ENCODE data around the gene TCERG1L.

The TCERG1L gene

GRCh38 chr10:131065673-131066305, 245.7 kb downstream of the TCERG1L start:
- no peaks in the 10 kb centered on the region for H3K4me1 ChIP-seq (ENCODE audit: control insufficient read depth, insufficient read depth, low read length)
- no peaks in the 10 kb centered on the region for H3K9me3 ChIP-seq (ENCODE audit: control insufficient read depth in 2 of 2, low read length in 2 of 2)
- H3K36me3 ChIP-seq (ENCODE audit: control insufficient read depth in 2 of 2, insufficient read depth in 2 of 2, low read length in 2 of 2) = no peaks in the 10 kb centered on the region
- no peak overlapping the region for H3K4me3 ChIP-seq (ENCODE audit: low read length in 2 of 2)
- peaks cover 3 to 9% of the 10 kb centered on the region in 2 donors for H3K27me3 ChIP-seq (ENCODE audit: control insufficient read depth in 1 of 2, insufficient read depth in 2 of 2, low read length in 2 of 2)
- no peak overlapping the region for H3K9ac ChIP-seq (ENCODE audit: low read length in 2 of 2)
- no peak overlapping the region for H3K27ac ChIP-seq (ENCODE audit: low read length)

GRCh38 chr10:131063311-131063710, 248.2 kb downstream of the TCERG1L start:
- H3K27me3 ChIP-seq (ENCODE audit: control insufficient read depth in 1 of 2, insufficient read depth in 2 of 2, low read length in 2 of 2) = peaks cover 3 to 7% of the 10 kb centered on the region in 2 donors
- H3K27ac ChIP-seq (ENCODE audit: low read length) = no peak overlapping the region
- no peaks in the 10 kb centered on the region for H3K4me1 ChIP-seq (ENCODE audit: control insufficient read depth, insufficient read depth, low read length)
- H3K9ac ChIP-seq (ENCODE audit: low read length in 2 of 2) = no peak overlapping the region
- peaks cover 0 to 4% of the 10 kb centered on the region in 2 donors for H3K9me3 ChIP-seq (ENCODE audit: control insufficient read depth in 2 of 2, low read length in 2 of 2)
- H3K4me3 ChIP-seq (ENCODE audit: low read length in 2 of 2) = no peak overlapping the region
- no peaks in the 10 kb centered on the region for H3K36me3 ChIP-seq (ENCODE audit: control insufficient read depth in 2 of 2, insufficient read depth in 2 of 2, low read length in 2 of 2)

DNA sequence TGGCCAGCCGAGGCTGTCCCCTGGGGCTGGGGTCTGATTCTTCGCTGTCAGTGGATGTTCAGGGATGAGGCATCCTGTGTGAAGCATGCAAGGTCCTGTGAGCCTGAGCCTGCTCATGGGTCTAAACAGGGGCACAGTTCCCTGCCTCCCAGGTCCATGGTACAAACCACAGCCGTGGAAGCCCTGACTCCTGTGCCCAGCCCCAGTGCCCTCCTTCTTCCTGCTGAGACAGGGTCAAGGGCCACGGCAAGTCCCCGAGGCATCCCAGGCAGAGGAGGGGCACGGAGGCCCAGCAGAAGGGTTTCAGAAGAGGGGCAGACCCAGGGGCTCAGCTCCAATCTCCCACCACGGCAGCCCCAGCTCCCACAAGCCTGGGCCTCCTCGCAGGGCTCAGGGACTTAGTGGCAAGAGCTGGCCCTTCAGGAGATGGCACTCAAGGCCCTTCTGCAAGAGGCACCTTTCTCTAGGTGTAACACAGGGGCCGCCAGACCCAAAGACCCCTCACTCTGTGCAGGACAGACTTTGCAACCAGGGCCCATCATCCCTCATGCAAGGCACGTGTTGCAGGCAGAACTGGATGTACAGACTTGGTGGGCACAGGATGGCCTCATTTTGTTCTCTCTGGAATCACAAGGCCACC, 248.8 kb downstream of the TCERG1L start:
- H3K27me3 ChIP-seq (ENCODE audit: control insufficient read depth in 1 of 2, insufficient read depth in 2 of 2, low read length in 2 of 2) = peaks cover 2 to 3% of the 10 kb centered on the region in 2 donors
- H3K4me1 ChIP-seq (ENCODE audit: control insufficient read depth, insufficient read depth, low read length) = no peaks in the 10 kb centered on the region
- no peak overlapping the region for H3K9ac ChIP-seq (ENCODE audit: low read length in 2 of 2)
- H3K4me3 ChIP-seq (ENCODE audit: low read length in 2 of 2) = no peak overlapping the region
- no peaks in the 10 kb centered on the region for H3K36me3 ChIP-seq (ENCODE audit: control insufficient read depth in 2 of 2, insufficient read depth in 2 of 2, low read length in 2 of 2)
- H3K27ac ChIP-seq (ENCODE audit: low read length) = no peak overlapping the region
- H3K9me3 ChIP-seq (ENCODE audit: control insufficient read depth in 2 of 2, low read length in 2 of 2) = peaks cover 0 to 4% of the 10 kb centered on the region in 2 donors

GRCh38 chr10:131061216-131061615, 250.3 kb downstream of the TCERG1L start:
- H3K27ac ChIP-seq (ENCODE audit: low read length) = no peak overlapping the region
- H3K27me3 ChIP-seq (ENCODE audit: control insufficient read depth in 1 of 2, insufficient read depth in 2 of 2, low read length in 2 of 2) = peaks cover 0 to 2% of the 10 kb centered on the region in 2 donors
- peaks cover 0 to 4% of the 10 kb centered on the region in 2 donors for H3K9me3 ChIP-seq (ENCODE audit: control insufficient read depth in 2 of 2, low read length in 2 of 2)
- H3K36me3 ChIP-seq (ENCODE audit: control insufficient read depth in 2 of 2, insufficient read depth in 2 of 2, low read length in 2 of 2) = no peaks in the 10 kb centered on the region
- no peak overlapping the region for H3K4me3 ChIP-seq (ENCODE audit: low read length in 2 of 2)
- no peak overlapping the region for H3K9ac ChIP-seq (ENCODE audit: low read length in 2 of 2)
- H3K4me1 ChIP-seq (ENCODE audit: control insufficient read depth, insufficient read depth, low read length) = no peaks in the 10 kb centered on the region

DNA sequence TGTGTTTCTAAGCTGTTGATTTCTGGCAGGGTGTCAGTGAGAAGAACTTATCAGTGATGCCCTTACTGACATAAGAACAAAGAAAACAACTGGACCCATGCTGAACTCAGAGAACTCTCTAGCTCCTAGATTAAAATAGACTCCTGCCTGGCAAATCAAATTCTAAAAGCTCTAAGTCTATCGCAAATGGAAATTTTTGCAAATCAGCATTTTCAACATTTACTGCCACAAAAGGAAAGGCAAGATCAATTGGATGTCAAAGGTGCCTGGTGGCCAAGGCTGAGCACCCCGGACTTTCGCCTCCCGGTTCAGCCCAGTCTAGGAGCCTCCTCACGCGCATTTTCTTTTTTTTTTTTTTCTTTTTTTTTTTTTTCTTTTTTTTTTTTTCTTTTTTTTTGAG, 251.6 kb downstream of the TCERG1L start:
- H3K27me3 ChIP-seq (ENCODE audit: control insufficient read depth in 1 of 2, insufficient read depth in 2 of 2, low read length in 2 of 2) = peaks cover 0 to 5% of the 10 kb centered on the region in 2 donors
- no peak overlapping the region for H3K4me3 ChIP-seq (ENCODE audit: low read length in 2 of 2)
- H3K9ac ChIP-seq (ENCODE audit: low read length in 2 of 2) = no peak overlapping the region
- no peaks in the 10 kb centered on the region for H3K4me1 ChIP-seq (ENCODE audit: control insufficient read depth, insufficient read depth, low read length)
- H3K36me3 ChIP-seq (ENCODE audit: control insufficient read depth in 2 of 2, insufficient read depth in 2 of 2, low read length in 2 of 2) = no peaks in the 10 kb centered on the region
- no peak overlapping the region for H3K27ac ChIP-seq (ENCODE audit: low read length)
- peaks cover 0 to 4% of the 10 kb centered on the region in 2 donors for H3K9me3 ChIP-seq (ENCODE audit: control insufficient read depth in 2 of 2, low read length in 2 of 2)

- no peak overlapping the region for H3K27ac ChIP-seq (ENCODE audit: low read length)
- H3K27me3 ChIP-seq (ENCODE audit: control insufficient read depth in 1 of 2, insufficient read depth in 2 of 2, low read length in 2 of 2) = peaks cover 0 to 5% of the 10 kb centered on the region in 2 donors
Measured at GRCh38 chr10:131058799-131059198, 252.7 kb downstream of the TCERG1L start.

DNA sequence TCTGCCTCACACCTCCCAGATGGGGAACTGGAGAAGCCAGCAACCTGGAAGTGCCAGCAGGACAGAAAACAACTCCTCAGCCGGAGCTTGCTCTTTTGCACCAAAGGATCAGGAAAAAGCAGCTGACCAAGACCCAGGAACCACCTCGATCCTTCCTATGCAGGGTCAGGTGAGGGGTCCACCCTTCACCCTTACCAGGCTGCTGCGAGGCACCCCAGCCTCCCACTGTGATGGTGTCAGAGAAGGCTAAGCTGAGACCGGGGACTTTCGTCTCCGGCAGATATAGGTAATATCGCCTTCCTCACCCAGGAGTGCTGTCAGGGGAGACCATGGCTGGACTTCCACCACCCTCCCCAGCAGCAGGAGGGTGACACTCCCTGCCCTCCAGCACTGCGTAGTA, 254.7 kb downstream of the TCERG1L start:
- Histone ChIP-seq H3K27me3 (ENCODE audit: control insufficient read depth in 1 of 2, insufficient read depth in 2 of 2, low read length in 2 of 2) (peaks cover 0 to 3% of the 10 kb centered on the region in 2 donors), H3K36me3 (ENCODE audit: control insufficient read depth in 2 of 2, insufficient read depth in 2 of 2, low read length in 2 of 2) (no peaks in the 10 kb centered on the region)

More at GRCh38 chr10:131058799-131059198, 252.7 kb downstream of the TCERG1L start:
- Histone ChIP-seq H3K4me1 (ENCODE audit: control insufficient read depth, insufficient read depth, low read length) (no peaks in the 10 kb centered on the region), H3K36me3 (ENCODE audit: control insufficient read depth in 2 of 2, insufficient read depth in 2 of 2, low read length in 2 of 2) (no peaks in the 10 kb centered on the region), H3K9ac (ENCODE audit: low read length in 2 of 2) (no peak overlapping the region), H3K9me3 (ENCODE audit: control insufficient read depth in 2 of 2, low read length in 2 of 2) (peaks cover 0 to 4% of the 10 kb centered on the region in 2 donors), H3K4me3 (ENCODE audit: low read length in 2 of 2) (no peak overlapping the region)

GRCh38 chr10:131056091-131056579, 255.4 kb downstream of the TCERG1L start:
- H3K9me3 ChIP-seq (ENCODE audit: control insufficient read depth in 2 of 2, low read length in 2 of 2) = peaks cover 4% of the 10 kb centered on the region in 2 donors
- H3K36me3 ChIP-seq (ENCODE audit: control insufficient read depth in 2 of 2, insufficient read depth in 2 of 2, low read length in 2 of 2) = no peaks in the 10 kb centered on the region
- no peaks in the 10 kb centered on the region for H3K4me1 ChIP-seq (ENCODE audit: control insufficient read depth, insufficient read depth, low read length)
- no peak overlapping the region for H3K4me3 ChIP-seq (ENCODE audit: low read length in 2 of 2)
- H3K27me3 ChIP-seq (ENCODE audit: control insufficient read depth in 1 of 2, insufficient read depth in 2 of 2, low read length in 2 of 2) = peaks cover 0 to 3% of the 10 kb centered on the region in 2 donors
- no peak overlapping the region for H3K9ac ChIP-seq (ENCODE audit: low read length in 2 of 2)
- no peak overlapping the region for H3K27ac ChIP-seq (ENCODE audit: low read length)

More for the DNA sequence above, 254.7 kb downstream of the TCERG1L start:
- H3K9ac ChIP-seq (ENCODE audit: low read length in 2 of 2) = no peak overlapping the region
- peaks cover 4% of the 10 kb centered on the region in 2 donors for H3K9me3 ChIP-seq (ENCODE audit: control insufficient read depth in 2 of 2, low read length in 2 of 2)
- H3K4me1 ChIP-seq (ENCODE audit: control insufficient read depth, insufficient read depth, low read length) = no peaks in the 10 kb centered on the region
- H3K4me3 ChIP-seq (ENCODE audit: low read length in 2 of 2) = no peak overlapping the region
- no peak overlapping the region for H3K27ac ChIP-seq (ENCODE audit: low read length)

- H3K4me3 ChIP-seq (ENCODE audit: low read length in 2 of 2) = no peak overlapping the region
- no peaks in the 10 kb centered on the region for H3K4me1 ChIP-seq (ENCODE audit: control insufficient read depth, insufficient read depth, low read length)
- peaks cover 4% of the 10 kb centered on the region in 2 donors for H3K9me3 ChIP-seq (ENCODE audit: control insufficient read depth in 2 of 2, low read length in 2 of 2)
- no peaks in the 10 kb centered on the region for H3K36me3 ChIP-seq (ENCODE audit: control insufficient read depth in 2 of 2, insufficient read depth in 2 of 2, low read length in 2 of 2)
- no peak overlapping the region for H3K27ac ChIP-seq (ENCODE audit: low read length)
- H3K27me3 ChIP-seq (ENCODE audit: control insufficient read depth in 1 of 2, insufficient read depth in 2 of 2, low read length in 2 of 2) = peaks cover 0 to 3% of the 10 kb centered on the region in 2 donors
- H3K9ac ChIP-seq (ENCODE audit: low read length in 2 of 2) = no peak overlapping the region
Measured at GRCh38 chr10:131055437-131055836, 256.1 kb downstream of the TCERG1L start.

DNA sequence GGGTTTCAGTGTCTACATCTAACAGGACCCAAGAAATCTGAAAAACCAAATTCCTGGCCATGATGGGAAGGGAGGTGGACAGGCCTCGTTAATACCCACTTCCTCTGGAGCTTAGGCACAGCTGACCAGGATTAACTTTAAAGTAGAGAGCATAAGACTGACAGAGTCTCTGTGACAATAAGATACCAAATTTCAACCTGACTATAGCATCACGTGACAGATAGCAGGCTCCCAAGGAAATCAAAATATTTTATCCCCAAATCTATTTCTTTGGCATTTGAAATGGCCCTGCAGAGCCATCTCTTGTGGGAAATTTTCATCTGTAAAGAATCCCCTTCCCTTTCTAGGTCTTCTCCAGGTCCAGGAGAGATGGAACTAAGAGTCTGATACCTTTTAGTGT, 258.3 kb downstream of the TCERG1L start:
- no peak overlapping the region for H3K27ac ChIP-seq (ENCODE audit: low read length)
- H3K4me3 ChIP-seq (ENCODE audit: low read length in 2 of 2) = no peak overlapping the region
- no peaks in the 10 kb centered on the region for H3K4me1 ChIP-seq (ENCODE audit: control insufficient read depth, insufficient read depth, low read length)
- no peaks in the 10 kb centered on the region for H3K36me3 ChIP-seq (ENCODE audit: control insufficient read depth in 2 of 2, insufficient read depth in 2 of 2, low read length in 2 of 2)
- no peak overlapping the region for H3K9ac ChIP-seq (ENCODE audit: low read length in 2 of 2)
- peaks cover 0 to 7% of the 10 kb centered on the region in 2 donors for H3K27me3 ChIP-seq (ENCODE audit: control insufficient read depth in 1 of 2, insufficient read depth in 2 of 2, low read length in 2 of 2)
- peaks cover 0 to 4% of the 10 kb centered on the region in 2 donors for H3K9me3 ChIP-seq (ENCODE audit: control insufficient read depth in 2 of 2, low read length in 2 of 2)

Data from stomach smooth muscle (tissue), 2 donors.